Karpas-422 (cell line): ENCODE results near the gene IVL. TPM values are rescaled to one million over a fixed set of nuclear protein-coding genes. Genes with fewer than 3 reads are reported as not detected.

Experiments used
- DNase-seq: peaks from one replicate; pipeline ENCODE4 v3.0.0-alpha.2; 2015
- H2AFZ ChIP-seq: fragments of 200-600 bp; sonication (generic); 2 replicates; pipeline ENCODE4 v1.6.1; 2014; ENCODE audit warnings: antibody characterized with exemption, low read length, mixed read lengths
- H3K27ac ChIP-seq: fragments of 200-600 bp; sonication (generic); 2 replicates; pipeline ENCODE4 v1.5.1; 2014; ENCODE audit warnings: mild to moderate bottlenecking, low read length, moderate library complexity
- H3K27me3 ChIP-seq: fragments of 200-600 bp; sonication (generic); 2 replicates; pipeline ENCODE4 v1.6.1; 2014; ENCODE audit warnings: low read length, mixed read lengths
- H3K36me3 ChIP-seq: fragments of 200-600 bp; sonication (generic); 2 replicates; pipeline ENCODE4 v1.6.1; 2014; ENCODE audit warnings: low read length, mixed read lengths; ENCODE audit not compliant: insufficient read depth
- H3K4me1 ChIP-seq: fragments of 200-600 bp; sonication (generic); 2 replicates; pipeline ENCODE4 v1.6.1; 2014; ENCODE audit warnings: mild to moderate bottlenecking, low read length, mixed read lengths
- H3K4me2 ChIP-seq: fragments of 200-600 bp; sonication (generic); 2 replicates; pipeline ENCODE4 v1.6.1; 2014; ENCODE audit warnings: low read length, low read depth, mild to moderate bottlenecking; ENCODE audit not compliant: poor library complexity, severe bottlenecking
- H3K4me3 ChIP-seq: fragments of 200-600 bp; sonication (generic); 2 replicates; pipeline ENCODE4 v1.5.1; 2014; ENCODE audit warnings: mild to moderate bottlenecking, antibody characterized with exemption, low read length, mixed read lengths
- H3K79me2 ChIP-seq: fragments of 200-600 bp; sonication (generic); 2 replicates; pipeline ENCODE4 v1.6.1; 2014; ENCODE audit warnings: mild to moderate bottlenecking, low read length, mixed read lengths
- H3K9ac ChIP-seq: fragments of 200-600 bp; sonication (generic); 2 replicates; pipeline ENCODE4 v1.6.0; 2014; ENCODE audit warnings: low read length
- H3K9me2 ChIP-seq: fragments of 200-600 bp; sonication (generic), shearing (Covaris generic); replicated peaks from 2 replicates; pipeline ENCODE4 v1.6.0; 2014; ENCODE audit warnings: mild to moderate bottlenecking, low read length, moderate library complexity; ENCODE audit not compliant: insufficient read depth
- H3K9me3 ChIP-seq: fragments of 300-700, 200-600 bp; sonication (generic); 2 replicates; pipeline ENCODE4 v1.6.1; 2014; ENCODE audit warnings: low read length, mixed read lengths
- H4K20me1 ChIP-seq: fragments of 200-600 bp; sonication (generic); 2 replicates; pipeline ENCODE4 v1.6.1; 2014; ENCODE audit warnings: mild to moderate bottlenecking, antibody characterized with exemption, low read length, low read depth; ENCODE audit not compliant: insufficient read depth
- total RNA-seq: library from RNA; depleted of rRNA; stranded (reverse); fragments of >200 nt; shearing (Covaris generic); gene quantifications from 2 replicates; pipeline ENCODE4 v1.2.3, GENCODE V29; 2014; ENCODE audit warnings: low replicate concordance

IVL gene
- total RNA-seq, 1 experiment from 2014 or later = not detected

DNA sequence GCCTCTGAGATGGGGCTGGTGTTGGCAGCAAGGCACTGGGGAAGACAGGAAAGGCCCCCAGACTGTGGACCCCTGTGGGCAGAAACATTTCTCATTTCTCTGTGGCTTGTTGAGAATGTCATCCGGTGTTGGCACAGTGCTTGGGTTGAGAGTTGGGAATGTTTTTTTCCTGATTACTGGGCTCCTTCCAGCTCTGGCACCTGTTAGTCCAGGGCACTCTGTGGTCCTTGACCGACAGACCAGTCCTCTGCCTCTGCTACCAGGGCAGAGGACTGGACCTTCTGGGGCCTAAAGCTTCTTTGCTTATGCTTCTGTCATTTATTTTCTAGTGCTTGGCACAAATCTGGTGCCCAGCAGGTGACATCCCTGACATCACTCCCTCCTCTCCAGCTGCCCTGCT, 33.8 kb downstream of the IVL start:
- Histone ChIP-seq H3K4me2 (no peak overlapping the region), H3K79me2 (no peaks in the 10 kb centered on the region), H2AFZ (no peak overlapping the region), H4K20me1 (no peaks in the 10 kb centered on the region), H3K4me3 (no peak overlapping the region), H3K4me1 (no peaks in the 10 kb centered on the region), H3K9ac (no peak overlapping the region), H3K9me2 (no peaks in the 10 kb centered on the region), H3K9me3 (no peaks in the 10 kb centered on the region), H3K36me3 (no peaks in the 10 kb centered on the region), H3K27ac (no peak overlapping the region), H3K27me3 (no peaks in the 10 kb centered on the region)
- DNase-seq = no peak

DNA sequence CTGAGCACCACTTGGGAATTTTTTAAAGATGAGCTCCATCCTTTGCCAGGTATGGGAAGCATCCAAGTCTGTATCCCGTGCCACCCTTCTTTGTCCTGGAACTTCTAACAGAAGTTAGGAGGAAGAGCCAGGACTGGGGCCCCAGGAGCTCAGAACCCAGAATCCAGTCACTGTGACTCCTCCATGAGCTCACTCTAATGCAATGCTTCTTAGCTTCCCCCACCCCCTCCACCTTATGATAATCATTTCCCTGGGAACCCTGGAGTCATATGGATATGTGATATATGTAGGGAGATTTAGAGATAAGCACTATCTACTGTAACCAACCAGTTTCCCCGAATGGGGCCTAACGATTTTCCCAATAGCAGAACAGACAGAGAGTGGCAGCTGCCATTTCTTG, 37.9 kb downstream of the IVL start:
- Histone ChIP-seq H3K4me3 (no peak overlapping the region), H3K79me2 (no peaks in the 10 kb centered on the region), H3K9me3 (no peaks in the 10 kb centered on the region), H3K36me3 (no peaks in the 10 kb centered on the region), H2AFZ (no peak overlapping the region), H3K4me2 (no peak overlapping the region), H3K4me1 (no peaks in the 10 kb centered on the region), H3K27me3 (no peaks in the 10 kb centered on the region), H3K9ac (no peak overlapping the region), H3K9me2 (no peaks in the 10 kb centered on the region), H3K27ac (no peak overlapping the region), H4K20me1 (no peaks in the 10 kb centered on the region)
- DNase-seq = no peak

DNA sequence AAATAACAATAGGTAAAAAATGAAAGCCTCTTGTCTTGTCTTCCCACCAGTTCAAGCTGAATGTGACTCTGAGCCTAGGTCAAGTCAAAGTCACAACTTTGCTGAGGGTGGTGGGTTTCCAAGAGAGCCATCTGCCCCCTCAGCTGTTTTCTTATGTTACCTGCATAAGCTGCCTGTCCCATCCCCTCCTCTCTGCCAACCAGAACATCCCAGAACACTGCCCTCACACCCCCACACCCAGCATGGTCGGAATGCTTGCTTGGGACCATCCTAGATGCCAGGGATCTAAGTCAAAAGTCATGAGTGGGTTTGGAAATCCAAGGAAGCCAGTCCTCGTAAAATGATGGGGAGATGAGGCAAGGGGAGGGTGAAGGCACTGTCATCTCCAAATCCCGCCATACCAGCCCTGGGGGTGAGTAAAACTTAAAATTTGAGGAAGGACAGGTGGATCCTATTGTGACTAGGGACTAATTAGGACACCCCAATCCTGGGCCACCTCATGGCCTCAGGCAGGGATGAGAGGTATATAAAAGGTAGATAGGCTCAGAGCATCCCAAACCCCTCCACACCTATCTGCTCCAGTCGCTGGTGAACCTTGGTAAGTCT, 38.4 kb downstream of the IVL start, which contains the start of gene SPRR5:
TSS of gene SPRR5 (plus strand) at position 556 of the 606 bp plus-strand sequence. CDS start 1,349 bp downstream, outside the sequence.
- Histone ChIP-seq H3K4me3 (no peak within 1 kb of the TSS), H3K9ac (no peak within 1 kb of the TSS), H2AFZ (no peak within 1 kb of the TSS), H3K36me3 (no peaks in the 10 kb centered on the region), H3K79me2 (no peaks in the 10 kb centered on the region), H3K4me1 (no peaks in the 10 kb centered on the region), H4K20me1 (no peaks in the 10 kb centered on the region), H3K9me3 (no peaks in the 10 kb centered on the region), H3K9me2 (no peaks in the 10 kb centered on the region), H3K4me2 (no peak within 1 kb of the TSS), H3K27ac (no peak within 1 kb of the TSS), H3K27me3 (no peaks in the 10 kb centered on the region)
- DNase-seq = no peak

DNA sequence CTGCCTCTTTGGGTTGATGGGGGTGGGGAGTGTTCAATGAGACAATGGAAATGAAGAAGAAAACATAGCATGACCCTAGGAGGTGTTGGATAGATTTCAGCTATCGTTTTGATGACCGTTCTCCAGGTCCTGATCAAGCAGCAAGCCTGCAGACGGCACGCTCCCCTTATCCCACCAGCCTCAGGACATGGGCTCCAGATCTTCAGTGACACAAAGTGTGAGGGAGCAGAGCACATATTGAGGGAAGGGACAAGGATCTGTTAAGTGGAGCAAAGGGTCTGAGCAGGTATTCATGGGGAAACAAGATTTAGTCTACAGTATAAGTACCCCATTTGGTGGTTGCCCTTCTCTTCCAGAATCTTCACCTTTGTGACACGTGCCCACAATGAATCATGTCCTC, 43.4 kb downstream of the IVL start:
- H3K4me3 ChIP-seq = no peak overlapping the region
- H3K4me1 ChIP-seq = no peaks in the 10 kb centered on the region
- no peaks in the 10 kb centered on the region for H4K20me1 ChIP-seq
- no peak overlapping the region for H2AFZ ChIP-seq
- no peak for DNase-seq
- no peaks in the 10 kb centered on the region for H3K9me3 ChIP-seq
- H3K9ac ChIP-seq = no peak overlapping the region
- H3K4me2 ChIP-seq = no peak overlapping the region
- H3K36me3 ChIP-seq = no peaks in the 10 kb centered on the region
- H3K79me2 ChIP-seq = no peaks in the 10 kb centered on the region
- H3K9me2 ChIP-seq = no peaks in the 10 kb centered on the region
- H3K27ac ChIP-seq = no peak overlapping the region
- H3K27me3 ChIP-seq = no peaks in the 10 kb centered on the region

DNA sequence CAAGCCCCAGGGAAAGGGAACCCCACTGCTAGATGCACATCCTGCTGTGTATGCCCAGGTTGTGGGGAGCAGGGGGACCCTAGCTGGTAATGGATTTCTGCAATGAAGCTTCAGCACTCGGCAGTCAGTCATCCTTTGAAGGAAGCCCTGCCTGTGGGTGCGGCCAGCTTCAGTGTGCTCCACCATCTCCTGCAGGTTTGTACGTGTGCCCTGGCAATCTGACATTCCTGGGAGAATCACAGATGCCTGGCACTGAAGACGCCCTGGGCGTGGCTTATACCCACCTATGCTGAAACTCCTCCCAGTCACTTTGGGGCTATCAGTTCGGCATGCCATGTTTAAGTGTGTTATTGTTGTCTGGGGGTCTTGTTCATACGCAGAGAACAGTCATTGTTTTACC, 45.4 kb downstream of the IVL start:
- Histone ChIP-seq H3K9ac (no peak overlapping the region), H3K4me1 (no peaks in the 10 kb centered on the region), H3K4me3 (no peak overlapping the region), H3K27me3 (no peaks in the 10 kb centered on the region), H3K27ac (no peak overlapping the region), H3K9me3 (no peaks in the 10 kb centered on the region), H2AFZ (no peak overlapping the region), H3K4me2 (no peak overlapping the region), H3K36me3 (no peaks in the 10 kb centered on the region), H4K20me1 (no peaks in the 10 kb centered on the region), H3K79me2 (no peaks in the 10 kb centered on the region), H3K9me2 (no peaks in the 10 kb centered on the region)
- DNase-seq = no peak

DNA sequence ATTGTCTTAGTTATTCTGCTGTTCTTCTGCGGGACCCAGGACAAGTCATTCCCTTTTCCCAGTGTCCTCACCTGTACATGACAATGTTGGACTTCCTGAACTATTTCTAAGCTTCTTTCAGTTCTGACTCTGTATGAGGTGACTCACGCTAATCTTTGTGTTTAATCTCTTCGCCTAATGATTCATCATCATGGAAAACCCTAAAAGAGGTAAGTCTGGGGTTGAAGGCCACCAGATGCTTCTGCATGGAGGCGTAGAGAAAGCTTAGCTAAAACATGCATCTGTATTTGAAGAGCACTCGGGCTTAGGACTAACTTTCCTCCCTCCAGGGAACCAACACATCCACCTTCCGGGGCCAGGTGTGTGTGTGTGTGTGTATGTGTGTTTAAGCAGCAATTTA, 46.1 kb downstream of the IVL start:
- Histone ChIP-seq H3K4me2 (no peak overlapping the region), H3K9me2 (no peaks in the 10 kb centered on the region), H3K27ac (no peak overlapping the region), H2AFZ (no peak overlapping the region), H4K20me1 (no peaks in the 10 kb centered on the region), H3K79me2 (no peaks in the 10 kb centered on the region), H3K9me3 (no peaks in the 10 kb centered on the region), H3K4me3 (no peak overlapping the region), H3K36me3 (no peaks in the 10 kb centered on the region), H3K4me1 (no peaks in the 10 kb centered on the region), H3K27me3 (no peaks in the 10 kb centered on the region), H3K9ac (no peak overlapping the region)
- no peak for DNase-seq

DNA sequence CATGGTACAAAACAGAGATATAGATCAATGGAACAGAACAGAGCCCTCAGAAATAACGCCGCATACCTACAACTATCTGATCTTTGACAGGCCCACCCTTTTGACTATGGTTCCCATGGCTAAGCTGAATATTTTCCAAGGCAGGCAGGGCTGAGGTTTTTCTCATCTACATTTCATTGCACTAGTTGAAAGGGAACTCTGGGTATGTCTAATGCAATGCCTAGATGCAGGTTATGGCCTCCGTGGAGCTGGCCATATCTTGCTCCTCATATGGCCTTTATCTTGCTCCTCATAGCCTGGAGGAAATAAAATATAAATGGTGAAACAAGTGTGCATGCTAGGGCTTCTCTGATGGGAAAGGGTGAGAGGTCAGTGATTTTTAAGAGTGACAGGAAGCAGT, 49.2 kb downstream of the IVL start:
- H3K4me1 ChIP-seq = peaks cover 9% of the 10 kb centered on the region
- H3K36me3 ChIP-seq = no peaks in the 10 kb centered on the region
- H3K4me3 ChIP-seq = no peak overlapping the region
- DNase-seq = no peak
- H3K9me2 ChIP-seq = no peaks in the 10 kb centered on the region
- no peak overlapping the region for H3K27ac ChIP-seq
- H4K20me1 ChIP-seq = no peaks in the 10 kb centered on the region
- no peaks in the 10 kb centered on the region for H3K9me3 ChIP-seq
- H3K4me2 ChIP-seq = no peak overlapping the region
- no peak overlapping the region for H3K9ac ChIP-seq
- H3K79me2 ChIP-seq = no peaks in the 10 kb centered on the region
- H3K27me3 ChIP-seq = no peaks in the 10 kb centered on the region
- no peak overlapping the region for H2AFZ ChIP-seq

DNA sequence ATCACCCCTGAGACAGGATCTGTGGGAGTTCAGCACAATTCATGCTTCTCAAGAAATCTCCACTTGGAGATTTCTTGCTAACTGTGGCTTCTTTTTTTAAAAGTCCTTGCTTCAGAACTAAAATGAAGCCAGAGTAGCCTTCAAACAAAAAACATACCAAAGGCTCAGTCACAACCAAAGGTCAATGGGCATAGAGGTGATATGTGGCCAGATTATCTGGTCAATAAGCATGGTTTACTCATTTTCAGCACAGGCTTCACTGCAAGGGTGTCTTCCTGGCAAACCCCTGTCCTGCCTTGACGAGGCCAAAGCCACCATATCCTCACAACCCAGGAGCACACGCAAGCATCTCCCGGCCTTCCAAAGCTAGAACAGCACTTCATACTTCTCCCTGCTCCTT, 50.9 kb downstream of the IVL start:
- H3K9ac ChIP-seq = no peak overlapping the region
- H3K27ac ChIP-seq = no peak overlapping the region
- no peak overlapping the region for H3K4me3 ChIP-seq
- H3K4me2 ChIP-seq = no peak overlapping the region
- no peaks in the 10 kb centered on the region for H3K9me3 ChIP-seq
- H3K36me3 ChIP-seq = no peaks in the 10 kb centered on the region
- H3K27me3 ChIP-seq = no peaks in the 10 kb centered on the region
- H4K20me1 ChIP-seq = no peaks in the 10 kb centered on the region
- H3K79me2 ChIP-seq = no peaks in the 10 kb centered on the region
- H2AFZ ChIP-seq = no peak overlapping the region
- peaks cover 9% of the 10 kb centered on the region for H3K4me1 ChIP-seq
- no peaks in the 10 kb centered on the region for H3K9me2 ChIP-seq
- DNase-seq = no peak
